ENCODE data around the gene HS1BP3. TPM values are rescaled to one million over a fixed set of nuclear protein-coding genes. Genes with fewer than 3 reads are reported as not detected.

HS1BP3 gene
- total and polyA plus RNA-seq, 2 of the 13 experiments (the other 11 are each of a cell fraction or from before 2014, with no cell fraction given) = 15.2 to 22.0 TPM

GRCh38 chr2:20585710-20586594 is 64.9 kb downstream of the HS1BP3 start (continued):
- TF ChIP-seq ZNF501 (CRISPR knock-in tag; IDR thresholded peaks at IDR 0.05) = no peak
- TF ChIP-seq RARG (CRISPR knock-in tag; IDR thresholded peaks at IDR 0.05; ENCODE audit: low read depth) = no peak
- no peak for TF ChIP-seq REL (CRISPR knock-in tag; conservative IDR thresholded peaks at IDR 0.05)
- TF ChIP-seq ZNF788 (CRISPR knock-in tag; IDR thresholded peaks at IDR 0.05; ENCODE audit: borderline replicate concordance) = 0 out of 2 replicates have a peak, but pooled peaks have one; percentile 27
- TF ChIP-seq ZNF552 (CRISPR knock-in tag; IDR thresholded peaks at IDR 0.05; ENCODE audit: borderline replicate concordance) = no peak
- no peak for TF ChIP-seq ZBTB10 (CRISPR knock-in tag; IDR thresholded peaks at IDR 0.05; ENCODE audit: borderline replicate concordance)
- TF ChIP-seq ZNF629 (CRISPR knock-in tag; conservative IDR thresholded peaks at IDR 0.05) = no peak
- TF ChIP-seq CBX2 (IDR thresholded peaks at IDR 0.05; ENCODE audit: low read depth, low read length) = no peak
- TF ChIP-seq CBX2 (CRISPR knock-in tag; IDR thresholded peaks at IDR 0.05; ENCODE audit: low read depth) = no peak
- no peak for TF ChIP-seq AHR (CRISPR knock-in tag; IDR thresholded peaks at IDR 0.05)
- TF ChIP-seq ZNF768 (CRISPR knock-in tag; IDR thresholded peaks at IDR 0.05) = peak; percentile 77; the same call in 1 of the 2 replicates
- no peak for TF ChIP-seq ATF3 (CRISPR knock-in tag; IDR thresholded peaks at IDR 0.05)
- no peak for TF ChIP-seq NR3C1 (CRISPR knock-in tag; IDR thresholded peaks at IDR 0.05)
- TF ChIP-seq NFYC (CRISPR knock-in tag; IDR thresholded peaks at IDR 0.05) = no peak
- no peak for TF ChIP-seq HCFC1 (IDR thresholded peaks at IDR 0.05; ENCODE audit: low read depth, low read length)
- TF ChIP-seq LCORL (IDR thresholded peaks at IDR 0.05) = no peak
- no peak for TF ChIP-seq LCORL (CRISPR knock-in tag; IDR thresholded peaks at IDR 0.05)
- TF ChIP-seq ZNF570 (CRISPR knock-in tag; IDR thresholded peaks at IDR 0.05; ENCODE audit: borderline replicate concordance) = no peak
- no peak for TF ChIP-seq KLF11 (CRISPR knock-in tag; IDR thresholded peaks at IDR 0.05)
- TF ChIP-seq ETV5 (CRISPR knock-in tag; IDR thresholded peaks at IDR 0.05; ENCODE audit: borderline replicate concordance) = no peak; the same call in 1 of the 2 replicates
- no peak for TF ChIP-seq AGO1 (IDR thresholded peaks at IDR 0.05; ENCODE audit: low read depth, low read length, poor library complexity, severe bottlenecking)
- TF ChIP-seq RFXAP (CRISPR knock-in tag; IDR thresholded peaks at IDR 0.05; ENCODE audit: borderline replicate concordance) = peak; percentile 18; the same call in 1 of the 2 replicates
- TF ChIP-seq KLF13 (CRISPR knock-in tag; IDR thresholded peaks at IDR 0.05) = peak; percentile 92; the same call in 1 of the 2 replicates
- peak; percentile 13; the same call in 1 of the 2 replicates for TF ChIP-seq ZNF441 (CRISPR knock-in tag; IDR thresholded peaks at IDR 0.05; ENCODE audit: borderline replicate concordance)
- no peak; the same call in 1 of the 2 replicates for TF ChIP-seq KDM3A (CRISPR knock-in tag; IDR thresholded peaks at IDR 0.05; ENCODE audit: low read depth)

All from HepG2 (cell line).